DMS53 (cell line): ENCODE data around the gene AMN1.
"Not testable (repeated sequence)": the region's sequence is repeated elsewhere in the genome, so short reads cannot be mapped to it uniquely, and the experiment has no call there.

ENCODE experiments used
- DNase-seq: peaks from one replicate; lab custom pipeline; 2025; lab: John Stamatoyannopoulos, UW

Gene AMN1

GRCh38 chr12:31733549-31734432, 5.0 kb upstream of the AMN1 start:
- peak; percentile 38 for DNase-seq

- DNase-seq: peak; percentile 94
Observed at GRCh38 chr12:31732926-31733548, 4.2 kb upstream of the AMN1 start.

DNA sequence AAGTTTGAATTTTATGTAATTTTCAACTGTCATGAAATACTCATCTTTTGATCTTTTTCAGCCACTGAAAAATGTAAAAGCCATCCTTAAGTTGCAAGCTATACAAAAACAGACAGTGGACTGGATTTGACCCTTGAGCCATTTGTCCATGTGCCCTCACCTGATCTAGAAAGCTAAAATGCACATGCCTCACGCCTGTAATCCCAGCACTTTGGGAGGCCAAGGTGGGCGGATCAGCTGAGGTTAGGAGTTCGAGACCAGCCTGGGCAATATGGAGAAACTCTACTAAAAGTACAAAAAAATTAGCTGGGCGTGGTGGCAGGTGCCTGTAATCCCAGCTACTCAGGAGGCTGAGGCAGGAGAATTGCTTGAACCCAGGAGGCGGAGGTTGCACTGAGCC, 2.4 kb upstream of the AMN1 start:
- not testable (repeated sequence) for DNase-seq

- peak; percentile 79 for DNase-seq
Observed at GRCh38 chr12:31729705-31730104, 884 bp upstream of the AMN1 start.

DNA sequence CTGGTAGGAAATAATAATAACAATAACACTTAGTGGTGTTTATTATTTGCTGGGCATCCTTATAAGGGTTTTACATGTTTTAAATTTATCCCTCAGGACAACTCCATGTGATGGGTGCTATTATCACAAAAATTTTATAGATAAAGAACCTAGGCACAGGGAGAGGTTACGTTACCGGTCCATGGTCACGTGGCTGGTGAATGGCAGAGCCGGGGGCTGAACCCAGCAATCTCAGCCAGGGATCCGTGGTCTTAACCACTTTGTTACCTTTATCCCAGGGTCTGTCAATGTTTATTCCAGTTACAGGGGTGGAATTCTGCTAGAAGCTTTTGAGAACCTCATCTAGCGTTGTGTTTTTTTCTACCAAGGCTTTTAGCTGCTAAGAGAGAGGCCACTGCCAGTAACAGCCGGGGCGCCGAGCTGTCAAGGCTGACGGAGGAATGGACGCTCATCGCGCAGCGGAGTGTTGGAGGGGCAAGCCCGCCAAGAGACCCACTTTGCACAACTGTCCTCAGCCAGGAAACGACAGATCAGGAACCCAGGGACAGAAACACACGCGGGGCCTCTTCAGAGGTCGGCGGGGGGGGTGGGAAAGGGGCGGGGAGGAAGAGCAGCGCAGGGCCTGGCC, 418 bp downstream of the AMN1 start:
- DNase-seq: peak; percentile 89

DNA sequence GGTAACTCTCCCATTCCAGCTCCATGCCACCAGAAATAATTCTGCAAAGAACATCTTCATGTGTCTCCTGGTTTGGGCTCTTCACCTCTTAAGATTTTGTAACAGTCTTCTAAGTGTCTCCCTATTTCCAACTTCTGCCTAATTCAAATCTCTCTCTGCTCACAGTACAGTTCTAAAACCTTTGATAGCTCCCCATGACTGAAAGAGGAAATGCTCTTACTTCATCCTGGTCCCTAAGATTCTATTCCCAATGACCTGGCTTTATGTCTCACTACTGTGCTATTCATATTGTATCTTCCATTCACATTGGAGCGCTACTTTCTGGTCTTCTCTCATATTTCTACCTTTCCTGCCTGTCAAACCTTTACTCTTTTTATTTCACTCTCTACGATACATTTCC, 1.6 kb downstream of the AMN1 start:
- no peak for DNase-seq

- no peak for DNase-seq
Observed at GRCh38 chr12:31726575-31726974, 2.2 kb downstream of the AMN1 start.

- peak; percentile 22 for DNase-seq
Observed at GRCh38 chr12:31724557-31724956, 4.3 kb downstream of the AMN1 start.

- DNase-seq: no peak
Observed at GRCh38 chr12:31722580-31722979, 6.2 kb downstream of the AMN1 start.

DNA sequence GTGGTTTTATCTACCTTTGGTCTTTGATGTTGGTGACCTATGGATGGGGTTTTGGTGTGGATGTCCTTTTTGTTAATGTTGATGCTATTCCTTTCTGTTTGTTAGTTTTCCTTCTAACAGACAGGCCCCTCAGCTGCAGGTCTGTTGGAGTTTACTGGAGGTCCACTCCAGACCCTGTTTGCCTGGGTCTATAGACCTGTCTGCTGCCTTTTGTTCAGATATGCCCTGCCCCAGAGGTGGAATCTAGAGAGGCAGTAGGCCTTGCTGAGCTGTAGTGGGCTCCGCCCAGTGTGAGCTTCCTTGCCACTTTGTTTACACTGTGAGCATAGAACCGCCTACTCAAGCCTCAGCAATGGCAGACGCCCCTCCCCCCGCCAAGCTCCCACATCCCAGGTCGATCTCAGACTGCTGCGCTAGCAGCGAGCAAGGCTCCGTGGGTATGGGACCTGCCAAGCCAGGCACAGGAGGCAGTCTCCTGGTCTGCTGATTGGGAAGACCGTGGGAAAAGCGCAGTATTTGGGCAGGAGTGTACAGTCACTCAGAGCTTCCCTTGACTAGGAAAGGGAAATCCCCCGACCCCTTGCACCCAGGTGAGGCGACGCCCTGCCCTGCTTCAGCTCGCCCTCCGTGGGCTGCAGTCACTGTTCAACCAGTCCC, 10.2 kb downstream of the AMN1 start:
- DNase-seq: not testable (repeated sequence)

DNA sequence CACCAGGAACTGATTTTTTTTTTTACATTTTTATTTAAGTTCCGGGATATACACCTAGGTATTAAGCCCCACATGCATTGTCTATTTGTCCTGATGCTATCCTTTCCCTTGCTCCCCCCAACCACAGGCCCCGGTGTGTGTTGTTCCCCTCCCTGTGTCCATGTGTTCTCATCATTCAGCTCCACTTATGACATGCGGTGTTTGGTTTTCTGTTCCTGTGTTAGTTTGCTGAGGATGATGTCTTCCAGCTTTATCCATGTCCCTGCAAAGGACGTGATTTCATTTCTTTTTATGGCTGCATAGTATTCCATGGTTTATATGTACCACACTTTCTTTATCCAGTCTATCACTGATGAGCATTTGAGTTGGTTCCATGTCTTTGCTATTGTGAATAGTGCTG, 11.8 kb downstream of the AMN1 start:
- not testable (repeated sequence) for DNase-seq

DNA sequence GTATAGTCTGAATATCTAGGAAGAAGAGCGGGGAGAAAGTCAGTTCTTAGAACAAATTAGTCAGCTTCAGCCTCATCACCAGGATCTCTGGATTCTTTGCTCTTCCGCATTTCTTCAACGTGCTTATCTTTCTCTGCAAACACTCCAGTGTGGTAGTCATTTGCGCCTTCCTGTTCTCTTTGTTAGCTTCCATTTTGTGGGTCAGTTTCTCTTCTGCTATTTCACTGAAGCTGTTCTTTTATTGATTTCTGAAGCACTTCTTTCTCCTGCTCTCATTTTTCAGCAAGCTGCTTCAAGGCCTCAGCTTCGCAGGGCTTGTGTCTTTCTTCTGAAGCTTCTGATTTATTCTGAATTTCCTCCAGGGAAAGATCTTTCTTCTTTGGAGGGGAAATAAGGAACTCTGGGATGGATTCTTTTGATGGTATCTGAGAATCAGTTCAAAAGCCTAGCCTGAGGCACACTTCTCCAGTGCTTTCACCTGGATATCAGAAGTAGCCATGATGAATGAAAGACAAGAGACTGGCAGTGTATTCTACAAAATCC, 13.5 kb downstream of the AMN1 start:
- peak; percentile 91 for DNase-seq

DNA sequence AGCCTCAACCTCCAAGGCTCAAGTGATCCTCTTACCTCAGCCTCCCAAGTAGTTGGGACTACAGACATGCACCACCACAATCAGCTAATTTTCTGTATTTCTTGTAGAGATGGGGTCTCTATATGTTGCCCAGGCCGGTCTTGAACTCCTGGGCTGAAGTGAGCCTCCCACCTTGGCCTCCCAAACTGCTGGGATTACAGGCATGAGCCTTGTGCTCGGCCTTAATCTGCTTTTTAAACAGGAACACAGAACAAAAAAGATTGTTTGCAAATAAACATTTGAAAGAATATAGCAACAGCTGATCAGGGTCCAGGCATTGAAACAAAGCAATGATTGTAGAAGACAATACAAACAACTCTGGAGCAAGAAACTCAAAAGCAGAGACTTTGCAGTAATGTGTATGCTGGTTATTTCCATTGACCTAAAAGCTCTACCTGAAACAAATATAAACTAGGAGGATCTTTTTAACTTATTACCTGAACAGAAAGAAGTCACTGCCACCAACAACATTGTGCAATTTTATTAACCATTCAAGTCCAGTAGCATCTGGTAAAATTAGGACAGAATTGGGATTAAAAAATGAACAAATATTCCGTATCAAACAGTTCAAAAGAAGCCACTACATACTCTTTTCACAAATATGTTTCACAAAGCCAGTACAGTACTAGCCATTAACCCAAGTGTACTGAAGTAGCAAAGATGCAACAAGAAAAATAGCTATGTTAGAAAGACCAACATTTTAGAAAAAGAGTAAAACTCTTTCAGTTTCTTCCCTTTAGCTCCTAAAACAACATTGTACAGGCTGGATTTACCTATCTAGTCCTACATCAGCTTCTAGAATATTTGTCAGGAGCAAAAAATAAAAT, 14.2 kb downstream of the AMN1 start:
- DNase-seq: no peak

DNA sequence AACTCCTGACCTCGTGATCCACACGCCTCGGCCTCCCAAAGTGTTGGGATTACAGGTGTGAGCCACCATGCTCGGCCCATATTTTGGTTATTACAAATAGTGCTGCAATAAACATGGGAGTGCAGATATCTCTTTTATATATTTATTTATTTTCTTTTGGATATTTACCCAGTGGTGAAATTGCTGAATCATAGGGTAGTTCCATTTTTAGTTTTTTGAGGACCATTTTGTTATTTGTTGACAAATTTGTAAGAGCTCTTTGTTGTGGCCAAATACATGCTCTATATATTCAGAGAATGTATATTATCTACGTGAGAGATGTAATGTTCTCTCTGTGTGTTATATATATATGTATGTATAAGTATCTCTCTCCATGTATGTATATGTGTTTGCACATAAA, 15.9 kb downstream of the AMN1 start:
- no peak for DNase-seq

DNA sequence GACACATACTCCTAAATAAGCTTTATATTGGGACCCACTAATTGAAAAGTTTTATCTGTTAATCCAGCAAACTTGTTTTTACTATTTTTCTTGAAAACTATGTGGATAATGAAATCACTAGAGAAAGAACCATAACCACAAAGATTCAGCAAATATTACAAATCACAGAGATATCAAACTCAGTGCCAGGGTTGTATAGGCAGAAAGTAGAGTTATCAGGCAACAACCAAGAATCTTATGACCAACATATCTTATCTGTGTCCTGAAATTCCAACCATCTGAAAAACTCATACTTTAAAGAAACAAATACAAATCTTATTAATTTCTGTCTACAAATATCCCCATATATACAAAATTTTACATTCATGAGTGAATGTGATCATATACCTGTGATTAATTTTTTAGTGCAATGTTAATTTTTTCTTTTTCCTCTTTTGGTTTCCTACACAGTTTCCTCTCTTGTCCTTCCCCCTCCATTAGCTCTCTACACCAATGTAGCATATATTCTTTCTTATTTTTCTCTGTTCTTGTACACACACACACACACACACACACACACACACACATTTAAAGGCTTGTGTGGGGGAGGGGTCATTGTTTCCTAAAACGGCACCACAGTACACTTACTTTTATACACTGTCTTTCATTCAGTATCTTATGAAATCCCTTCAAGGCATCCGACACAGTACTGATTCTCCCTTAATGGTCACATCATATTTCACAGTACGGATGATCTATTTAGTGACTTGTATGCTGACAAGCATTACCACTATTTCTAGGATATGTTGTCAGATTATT, 18.6 kb downstream of the AMN1 start:
- no peak for DNase-seq

DNA sequence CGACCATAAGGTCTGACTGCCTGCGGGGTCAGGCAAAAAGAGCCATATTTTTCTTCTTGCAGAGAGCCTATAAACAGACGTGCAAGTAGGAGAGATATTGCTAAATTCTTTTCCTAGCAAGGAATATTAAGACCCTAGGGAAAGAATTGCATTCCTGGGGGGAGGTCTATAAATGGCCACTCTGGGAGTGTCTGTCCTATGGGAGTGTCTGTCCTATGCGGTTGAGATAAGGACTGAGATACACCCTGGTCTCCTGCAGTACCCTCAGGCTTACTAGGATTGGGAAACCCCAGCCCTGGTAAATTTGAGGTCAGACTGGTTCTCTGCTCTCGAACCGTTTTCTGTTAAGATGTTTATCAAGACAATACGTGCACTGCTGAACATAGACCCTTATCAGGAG, 20.7 kb downstream of the AMN1 start:
- not testable (repeated sequence) for DNase-seq

DNA sequence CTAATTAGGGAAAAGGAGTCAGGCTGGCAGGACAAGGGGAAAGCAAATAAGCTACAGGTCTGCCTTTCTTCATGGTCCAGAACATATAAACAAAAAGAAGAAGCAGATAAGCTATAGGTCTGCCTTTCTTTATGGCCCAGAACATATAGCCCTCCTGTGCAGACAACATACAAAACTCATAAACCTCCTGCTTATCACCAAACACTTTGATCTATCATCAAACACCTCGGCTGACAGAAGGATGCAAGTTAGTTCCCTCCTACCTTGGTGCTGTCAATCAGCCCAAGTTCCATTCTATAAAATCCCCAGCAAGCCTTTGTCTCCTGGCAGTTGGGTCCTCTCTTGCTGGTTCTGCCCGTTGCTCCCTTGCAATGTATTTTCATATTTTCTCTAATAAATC, 23.2 kb downstream of the AMN1 start:
- DNase-seq: no peak

DNA sequence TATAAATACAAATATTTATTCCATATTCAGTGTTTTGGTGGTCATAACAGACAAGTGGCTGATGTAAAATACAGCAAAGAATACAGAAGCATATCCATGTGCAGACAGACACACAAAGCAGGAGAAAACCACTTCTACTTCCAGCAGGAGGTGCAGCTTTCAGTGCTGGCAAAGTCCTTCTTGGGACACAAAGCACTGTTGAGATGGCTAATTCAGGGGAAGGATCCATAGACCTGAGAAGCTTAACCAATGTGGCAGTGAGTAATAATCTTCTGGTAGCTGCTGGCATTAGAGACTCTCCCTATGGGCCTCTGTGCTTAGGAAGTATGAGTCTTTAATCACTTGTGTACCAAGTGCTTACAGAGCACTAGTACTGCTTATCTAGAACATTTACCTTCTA, 26.8 kb downstream of the AMN1 start:
- DNase-seq: peak; percentile 60

DNA sequence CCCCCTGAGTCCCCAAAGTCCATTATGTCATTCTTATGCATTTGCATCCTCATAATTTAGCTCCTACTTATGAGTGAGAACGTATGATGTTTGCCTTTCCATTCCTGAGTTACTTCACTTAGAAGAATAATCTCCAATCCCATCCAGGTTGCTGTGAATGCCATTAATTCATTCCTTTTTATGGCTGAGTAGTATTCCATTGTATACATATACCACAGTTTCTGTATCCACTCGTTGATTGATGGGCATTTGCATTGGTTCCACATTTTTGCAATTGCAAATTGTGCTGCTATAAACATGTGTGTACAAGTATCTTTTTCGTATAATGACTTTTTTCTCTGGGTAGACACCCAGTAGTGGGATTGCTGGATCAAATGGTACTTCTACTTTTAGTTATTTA, 38.9 kb downstream of the AMN1 start:
- not testable (repeated sequence) for DNase-seq

DNA sequence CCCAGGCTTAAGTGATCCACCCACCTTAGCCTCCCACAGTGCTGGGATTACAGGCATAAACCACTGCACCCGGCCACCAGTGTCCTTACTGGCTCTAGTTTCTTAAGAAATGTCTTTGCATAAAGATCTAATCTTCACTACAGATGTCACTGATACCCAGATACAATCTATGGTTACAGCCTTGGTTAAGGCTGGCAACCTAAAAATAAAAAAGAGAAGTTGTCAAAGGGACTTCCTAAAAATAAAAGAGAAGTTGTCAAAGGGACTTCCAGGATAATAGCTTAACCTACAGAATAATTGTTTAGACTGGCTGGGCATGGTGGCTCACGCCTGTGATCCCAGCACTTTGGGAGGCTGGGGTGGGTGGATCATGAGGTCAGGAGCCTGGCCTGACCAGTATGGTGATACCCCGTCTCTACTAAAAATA, 41.7 kb downstream of the AMN1 start:
- no peak for DNase-seq
